ENCODE results near the gene MCAM.

GRCh38 chr11:119273721-119274120 is 43.2 kb downstream of the MCAM start:
- TF ChIP-seq CTCF (conservative IDR thresholded peaks at IDR 0.05) (no peak), ZFX (IDR thresholded peaks at IDR 0.05) (no peak)

All from C4-2B (cell line).